ENCODE measurements around the gene IRF6.

Gene IRF6

GRCh38 chr1:209756615-209757445, 49.1 kb downstream of the IRF6 start:
- no peak for DNase-seq (ENCODE audit: low read depth in 2 of 2)
- no peak overlapping the region for H3K4me3 ChIP-seq (replicated peaks in 1 of 2; ENCODE audit: low read depth in 2 of 2, low read length in 2 of 2)
- TF ChIP-seq, protein P1, sequence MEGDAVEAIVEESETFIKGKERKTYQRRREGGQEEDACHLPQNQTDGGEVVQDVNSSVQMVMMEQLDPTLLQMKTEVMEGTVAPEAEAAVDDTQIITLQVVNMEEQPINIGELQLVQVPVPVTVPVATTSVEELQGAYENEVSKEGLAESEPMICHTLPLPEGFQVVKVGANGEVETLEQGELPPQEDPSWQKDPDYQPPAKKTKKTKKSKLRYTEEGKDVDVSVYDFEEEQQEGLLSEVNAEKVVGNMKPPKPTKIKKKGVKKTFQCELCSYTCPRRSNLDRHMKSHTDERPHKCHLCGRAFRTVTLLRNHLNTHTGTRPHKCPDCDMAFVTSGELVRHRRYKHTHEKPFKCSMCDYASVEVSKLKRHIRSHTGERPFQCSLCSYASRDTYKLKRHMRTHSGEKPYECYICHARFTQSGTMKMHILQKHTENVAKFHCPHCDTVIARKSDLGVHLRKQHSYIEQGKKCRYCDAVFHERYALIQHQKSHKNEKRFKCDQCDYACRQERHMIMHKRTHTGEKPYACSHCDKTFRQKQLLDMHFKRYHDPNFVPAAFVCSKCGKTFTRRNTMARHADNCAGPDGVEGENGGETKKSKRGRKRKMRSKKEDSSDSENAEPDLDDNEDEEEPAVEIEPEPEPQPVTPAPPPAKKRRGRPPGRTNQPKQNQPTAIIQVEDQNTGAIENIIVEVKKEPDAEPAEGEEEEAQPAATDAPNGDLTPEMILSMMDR (IDR thresholded peaks at IDR 0.05; ENCODE audit: low read depth, low read length): no peak

- H3K4me3 ChIP-seq (replicated peaks in 1 of 2; ENCODE audit: low read depth in 2 of 2, low read length in 2 of 2): no peak within 1 kb of the TSS
- no peak for DNase-seq (ENCODE audit: low read depth in 2 of 2)
- TF ChIP-seq, protein P1 (IDR thresholded peaks at IDR 0.05; ENCODE audit: low read depth, low read length): no peak
Observed at GRCh38 chr1:209755926-209756614, 49.9 kb downstream of the IRF6 start, which contains the start of gene TRAF3IP3. TSS of gene TRAF3IP3 (plus strand) at chr1:209756053. CDS start at chr1:209760040, 3,987 bp downstream.

DNA sequence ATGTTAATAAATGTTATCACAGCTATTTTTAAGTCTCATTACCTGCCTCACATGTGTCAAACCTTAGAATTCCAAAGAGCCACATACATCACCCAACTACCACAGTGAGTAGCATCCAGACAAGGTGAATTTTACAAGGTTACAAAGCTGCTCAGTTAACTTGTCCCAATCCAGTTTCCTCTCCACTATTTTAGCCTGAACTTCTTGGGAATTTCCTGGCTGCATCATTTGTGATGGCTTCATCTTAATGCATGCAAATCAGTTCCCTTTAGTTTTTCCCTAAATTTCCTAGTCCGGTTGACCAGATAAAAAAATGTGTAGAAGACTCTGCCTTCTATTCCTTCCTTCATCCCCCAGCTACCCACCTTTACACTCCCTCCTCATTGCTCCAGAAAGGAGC, 50.7 kb downstream of the IRF6 start:
- H3K4me3 ChIP-seq (replicated peaks in 1 of 2; ENCODE audit: low read depth in 2 of 2, low read length in 2 of 2): no peak overlapping the region
- DNase-seq (ENCODE audit: low read depth in 2 of 2): no peak
- TF ChIP-seq, protein P1 (IDR thresholded peaks at IDR 0.05; ENCODE audit: low read depth, low read length): no peak

DNA sequence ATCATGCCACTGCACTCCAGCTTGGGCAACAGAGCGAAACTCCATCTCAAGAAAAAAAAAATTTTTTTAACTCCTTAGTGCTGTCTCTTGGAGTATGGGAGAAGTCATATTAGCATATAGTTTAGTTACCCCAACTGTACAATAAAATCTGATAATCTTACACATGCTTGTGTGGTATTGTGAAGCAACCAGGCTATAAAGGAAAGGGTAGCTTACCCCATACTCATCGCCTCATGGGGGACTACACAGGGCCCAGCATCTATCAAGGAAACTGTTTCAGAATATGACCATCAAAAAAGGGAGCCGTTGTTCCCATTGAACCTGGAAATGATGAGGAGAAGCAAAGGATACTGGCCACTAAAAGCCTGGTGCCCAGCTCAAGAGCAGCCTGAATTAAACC, 53.1 kb downstream of the IRF6 start:
- no peak overlapping the region for H3K4me3 ChIP-seq (replicated peaks in 1 of 2; ENCODE audit: low read depth in 2 of 2, low read length in 2 of 2)
- TF ChIP-seq, protein P1 (IDR thresholded peaks at IDR 0.05; ENCODE audit: low read depth, low read length): no peak
- DNase-seq (ENCODE audit: low read depth in 2 of 2): no peak

DNA sequence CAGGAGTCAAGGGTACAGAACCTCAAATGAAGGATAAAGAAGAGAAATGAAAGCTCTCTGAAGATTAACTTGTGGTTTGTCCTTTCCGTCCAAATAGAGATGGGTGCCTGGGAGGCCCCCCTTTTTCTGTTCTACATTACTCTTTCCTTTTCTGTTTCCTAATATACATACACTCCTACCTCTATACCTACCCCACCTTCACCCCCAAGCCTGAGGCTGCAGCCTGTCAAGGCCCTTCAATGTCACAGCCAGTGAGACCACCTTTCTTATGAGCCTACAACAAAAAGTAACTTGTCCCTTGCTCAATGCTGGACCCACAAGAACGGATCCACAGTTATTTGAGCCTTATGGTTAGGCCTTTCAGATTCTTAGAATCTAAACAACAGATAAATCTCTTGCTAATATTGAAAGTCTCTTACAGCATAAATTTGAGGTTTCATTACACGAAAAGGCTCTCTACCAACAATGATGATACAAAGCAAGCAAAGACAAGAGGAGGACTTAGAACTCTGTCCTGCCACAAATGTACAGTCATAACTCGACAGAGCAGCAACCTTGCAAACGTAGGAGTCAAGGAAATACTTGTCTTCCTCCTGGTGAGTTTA, 54.2 kb downstream of the IRF6 start:
- no peak overlapping the region for H3K4me3 ChIP-seq (replicated peaks in 1 of 2; ENCODE audit: low read depth in 2 of 2, low read length in 2 of 2)
- no peak for DNase-seq (ENCODE audit: low read depth in 2 of 2)
- TF ChIP-seq, protein P1 (IDR thresholded peaks at IDR 0.05; ENCODE audit: low read depth, low read length): no peak

DNA sequence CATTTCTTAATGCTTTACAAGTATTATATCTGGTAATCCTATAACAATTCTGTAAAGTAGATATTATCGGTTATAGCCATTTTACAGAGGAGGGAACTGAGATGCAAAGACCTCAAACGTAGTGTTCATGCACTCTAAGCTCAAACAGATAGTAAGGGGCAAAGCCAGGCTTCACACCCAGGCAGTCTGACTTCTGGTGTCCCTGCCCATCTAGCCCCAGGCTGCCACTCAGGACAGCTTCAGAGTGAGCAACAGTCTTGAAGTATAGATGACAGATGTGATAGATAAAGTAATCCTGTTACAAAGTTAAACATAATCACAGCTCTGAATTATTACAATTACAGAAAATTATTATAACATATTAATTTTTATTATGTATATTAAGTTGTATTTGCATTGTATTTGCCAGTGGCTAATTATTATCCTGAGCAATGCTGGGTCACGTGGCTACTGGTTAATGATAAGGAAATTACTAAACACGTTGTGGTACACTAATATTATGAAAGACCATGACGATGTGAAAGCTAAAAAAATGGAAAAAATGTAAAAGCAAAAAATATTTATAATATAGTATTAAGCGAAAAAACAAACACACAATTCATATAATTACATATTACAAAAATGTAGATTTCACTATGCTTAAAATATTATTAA, 56.1 kb downstream of the IRF6 start:
- H3K4me3 ChIP-seq (replicated peaks in 1 of 2; ENCODE audit: low read depth in 2 of 2, low read length in 2 of 2): no peak overlapping the region
- no peak for DNase-seq (ENCODE audit: low read depth in 2 of 2)
- TF ChIP-seq, protein P1 (IDR thresholded peaks at IDR 0.05; ENCODE audit: low read depth, low read length): no peak
